NCI-H2227 treated with DMSO at 0.1 percent for 48 hours (cell line): ENCODE results near the gene RCAN3.

ENCODE experiments used
- DNase-seq: peaks from one replicate; lab custom pipeline; 2025; lab: John Stamatoyannopoulos, UW

The RCAN3 gene

GRCh38 chr1:24580756-24581155 lies 78.1 kb downstream of the RCAN3 start:
- DNase-seq, result no peak

- DNase-seq, result no peak
These were observed 81.6 kb downstream of the RCAN3 start for GRCh38 chr1:24584171-24584647.

- DNase-seq, result no peak
These were observed 83.5 kb downstream of the RCAN3 start for GRCh38 chr1:24586119-24586518.

- no peak for DNase-seq
These were observed 84.6 kb downstream of the RCAN3 start for GRCh38 chr1:24586970-24587820.

GRCh38 chr1:24588573-24588972 lies 85.9 kb downstream of the RCAN3 start:
- DNase-seq, result no peak

- DNase-seq, result no peak
These were observed 86.6 kb downstream of the RCAN3 start for GRCh38 chr1:24589200-24589599.
